A549 (cell line): ENCODE results near the gene PTPRG. TPM values are rescaled to one million over a fixed set of nuclear protein-coding genes. Genes with fewer than 3 reads are reported as not detected.

Experiments used
- ATAC-seq, 2 experiments: fragments of 200-7000 bp in 1 of 2; fragments of >200 bp in 1 of 2; cut with Nextera tagmentation in 1 of 2; cut with Tn5 transposase in 1 of 2; 3 replicates each; pipeline versions ENCODE4 v1.8.0 to v1.9.1; 2018 to 2020; ENCODE audit warnings: mild to moderate bottlenecking in 1 of 2, moderate library complexity in 1 of 2
- CTCF ChIA-PET: fragments of 300-600 bp; sonication (Branson Sonifier 250); formaldehyde crosslinking; extraction: SDS; loops from one replicate; lab custom pipeline; 2021; ENCODE audit warnings: antibody characterized with exemption, inconsistent platforms; lab: Yijun Ruan, JAX
- POLR2A ChIA-PET: fragments of 350-600 bp; formaldehyde crosslinking; extraction: SDS; loops from one replicate; lab custom pipeline; 2021; ENCODE audit warnings: antibody characterized with exemption, inconsistent platforms; lab: Yijun Ruan, JAX
- DNase-seq, 2 experiments: peaks; one replicate each; pipeline versions ENCODE4 v3.0.0 to v3.0.0-alpha.2; 2011 to 2016; ENCODE audit warnings: low read depth in 1 of 2, low spot score in 1 of 2
- FAIRE-seq: peaks from 2 replicates; lab custom pipeline; 2011; peaks lifted over from hg19 to GRCh38; lab: Jason Lieb, UNC
- H3K27ac ChIP-seq, 2 experiments: fragments of >200 bp; sonication (Bioruptor Twin); formaldehyde crosslinking; 3 replicates each; pipeline ENCODE4 v1.5.1; 2016 to 2017
- H3K4me1 ChIP-seq: fragments of >200 bp; sonication (Bioruptor Twin); formaldehyde crosslinking; 3 replicates; pipeline ENCODE4 v1.6.1; 2016
- H3K4me2 ChIP-seq: fragments of >200 bp; sonication (Bioruptor Twin); formaldehyde crosslinking; 3 replicates; pipeline ENCODE4 v1.6.1; 2016
- H3K4me3 ChIP-seq: fragments of >200 bp; sonication (Bioruptor Twin); formaldehyde crosslinking; 3 replicates; pipeline ENCODE4 v1.5.1; 2016
- H3K9me3 ChIP-seq: fragments of >200 bp; sonication (Bioruptor Twin); formaldehyde crosslinking; 3 replicates; pipeline ENCODE4 v1.6.1; 2016
- ATOH8 ChIP-seq: fragments of 250-450 bp; sonication (Bioruptor Pico); IDR thresholded peaks from 2 replicates; pipeline ENCODE4 v1.5.0; 2020; ENCODE audit warnings: low read depth, mild to moderate bottlenecking, moderate library complexity
- BCL3 ChIP-seq: fragments of >200 bp; sonication (Bioruptor Twin); formaldehyde crosslinking; IDR thresholded peaks from 3 replicates; pipeline ENCODE4 v1.6.1; 2016
- BHLHE40 ChIP-seq: IDR thresholded peaks from 2 replicates; pipeline ENCODE4 v1.6.1; 2012; ENCODE audit warnings: low read depth, low read length, inconsistent platforms
- CBX2 ChIP-seq: fragments of 200-600 bp; sonication (generic); IDR thresholded peaks from 2 replicates; pipeline ENCODE4 v1.6.1; 2016; ENCODE audit warnings: low read depth, mild to moderate bottlenecking, borderline replicate concordance
- CHD2 ChIP-seq: fragments of 150-350 bp; IDR thresholded peaks from 2 replicates; pipeline ENCODE4 v1.6.1; 2014; ENCODE audit warnings: low read length; ENCODE audit not compliant: partially characterized antibody
- E2F6 ChIP-seq: IDR thresholded peaks from 2 replicates; pipeline ENCODE4 v1.6.1; 2012; ENCODE audit warnings: low read depth, borderline replicate concordance
- EHF ChIP-seq: fragments of 250-450 bp; sonication (Bioruptor Pico); IDR thresholded peaks from 2 replicates; pipeline ENCODE4 v1.5.0; 2020; ENCODE audit warnings: mild to moderate bottlenecking
- FOXS1 ChIP-seq: fragments of 250-450 bp; sonication (Bioruptor Pico); IDR thresholded peaks from 2 replicates; pipeline ENCODE4 v1.5.0; 2020; ENCODE audit warnings: mild to moderate bottlenecking, moderate library complexity
- HDAC2 ChIP-seq: fragments of 200-600 bp; sonication (generic); IDR thresholded peaks from 2 replicates; pipeline ENCODE4 v1.6.1; 2016
- HES2 ChIP-seq: fragments of >200 bp; sonication (Bioruptor Twin); formaldehyde crosslinking; IDR thresholded peaks from 2 replicates; pipeline ENCODE4 v1.6.1; 2016
- HEYL ChIP-seq: fragments of 250-450 bp; sonication (Bioruptor Pico); IDR thresholded peaks from 2 replicates; pipeline ENCODE4 v1.8.0; 2021; ENCODE audit warnings: mild to moderate bottlenecking, moderate library complexity
- HMGXB4 ChIP-seq: fragments of 250-450 bp; sonication (Bioruptor Pico); IDR thresholded peaks from 2 replicates; pipeline ENCODE4 v1.5.0; 2021; ENCODE audit warnings: mild to moderate bottlenecking, moderate library complexity, borderline replicate concordance
- JUN ChIP-seq, 2 experiments: fragments of >200 bp; sonication (Bioruptor Twin); formaldehyde crosslinking; IDR thresholded peaks; 2 replicates in 1 of 2; 3 replicates in 1 of 2; pipeline ENCODE4 v1.6.1; 2016 to 2017
- MAFK ChIP-seq: fragments of 450-650 bp; IDR thresholded peaks from 2 replicates; pipeline ENCODE4 v1.6.1; 2014; ENCODE audit not compliant: partially characterized antibody
- MAX ChIP-seq: IDR thresholded peaks from 2 replicates; pipeline ENCODE4 v1.6.1; 2012
- MYC ChIP-seq: IDR thresholded peaks from 2 replicates; pipeline ENCODE4 v1.6.1; 2012; ENCODE audit warnings: mild to moderate bottlenecking, inconsistent platforms, low read length, improper control_type of control experiment, borderline replicate concordance
- NR3C1 ChIP-seq: fragments of >200 bp; sonication (Bioruptor Twin); formaldehyde crosslinking; IDR thresholded peaks from 3 replicates; pipeline ENCODE4 v1.6.1; 2017
- PBX3 ChIP-seq: IDR thresholded peaks from 2 replicates; pipeline ENCODE4 v1.6.1; 2012
- POLR2A ChIP-seq: IDR thresholded peaks from 2 replicates; pipeline ENCODE4 v1.6.1; 2012; ENCODE audit warnings: mild to moderate bottlenecking, low read length
- POLR2AphosphoS2 ChIP-seq: conservative IDR thresholded peaks from 2 replicates; pipeline ENCODE4 v1.6.1; 2012; ENCODE audit warnings: low read length, improper control_type of control experiment, inconsistent platforms
- RARB ChIP-seq: fragments of 250-450 bp; sonication (Bioruptor Pico); IDR thresholded peaks from 2 replicates; pipeline ENCODE4 v1.8.0; 2021; ENCODE audit warnings: mild to moderate bottlenecking, moderate library complexity
- RNF2 ChIP-seq: fragments of 200-600 bp; sonication (generic); IDR thresholded peaks from 2 replicates; pipeline ENCODE4 v1.6.1; 2016; ENCODE audit warnings: low read depth, mild to moderate bottlenecking, antibody characterized with exemption, moderate library complexity, borderline replicate concordance
- SMC3 ChIP-seq: fragments of >200 bp; sonication (Bioruptor Twin); formaldehyde crosslinking; IDR thresholded peaks from 3 replicates; pipeline ENCODE4 v1.6.1; 2018; ENCODE audit warnings: inconsistent platforms
- TFCP2L1 ChIP-seq: fragments of 250-450 bp; sonication (Bioruptor Pico); IDR thresholded peaks from 2 replicates; pipeline ENCODE4 v1.5.0; 2021; ENCODE audit warnings: mild to moderate bottlenecking
- ZC3H11A ChIP-seq: fragments of 450-650 bp; IDR thresholded peaks from 2 replicates; pipeline ENCODE4 v1.6.1; 2014; ENCODE audit warnings: antibody characterized with exemption, mild to moderate bottlenecking
- WGBS: methylation state at CpG from one replicate; pipeline ENCODE4 v1.1.6; 2017; ENCODE audit errors: missing lambda C conversion rate; 5-methylcytosine and 5-hydroxymethylcytosine counted together
- polyA plus RNA-seq, 4 experiments: library from polyadenylated mRNA; depleted of rRNA in 3 of 4; stranded (reverse); fragments of >200 nt; fragmentation: RNase III in 1 of 4; extraction: RNeasy Plus Mini Kit Qiagen cat#74134 plus additional on column Dnase treatment in 1 of 4; gene quantifications; 2 replicates in 3 of 4; 3 replicates in 1 of 4; pipeline ENCODE4 v1.2.3, GENCODE V29; 2011 to 2017

The PTPRG gene
- polyA plus RNA-seq, 2 of the 4 experiments (the other 2 are of a cell fraction): 4.5 to 4.8 TPM

- TF ChIP-seq HDAC2: no peak
These were observed 6.8 kb downstream of the PTPRG start (continued) for GRCh38 chr3:61568127-61568526.

- no peaks in the 10 kb centered on the region for H3K4me1 ChIP-seq
- CTCF ChIA-PET: no interaction called here
These were observed 8.6 kb downstream of the PTPRG start for GRCh38 chr3:61569856-61570580.

GRCh38 chr3:61570813-61571212, 9.4 kb downstream of the PTPRG start:
- ATAC-seq: no peak
- POLR2A ChIA-PET: no interaction called here

More at GRCh38 chr3:61569856-61570580, 8.6 kb downstream of the PTPRG start:
- no peak for FAIRE-seq
- 50% methylated on average over 2 of the region's 2 CpGs for WGBS
- H3K27ac ChIP-seq: no peak overlapping the region
- TF ChIP-seq MYC: no peak
- no peak for TF ChIP-seq HEYL (CRISPR knock-in tag)
- TF ChIP-seq RARB: no peak
- TF ChIP-seq E2F6: no peak
- no peak for TF ChIP-seq BHLHE40
- no peak for TF ChIP-seq MAX
- TF ChIP-seq ZC3H11A: no peak
- TF ChIP-seq HES2: no peak
- TF ChIP-seq CBX2: no peak
- no peak for TF ChIP-seq EHF (CRISPR knock-in tag)
- TF ChIP-seq JUN (IDR thresholded peaks at IDR 0.05): no peak
- TF ChIP-seq POLR2A: no peak
- no peak for TF ChIP-seq SMC3
- no peak for TF ChIP-seq CHD2
- TF ChIP-seq ATOH8 (CRISPR knock-in tag): no peak
- H3K4me2 ChIP-seq: no peak overlapping the region
- no peaks in the 10 kb centered on the region for H3K9me3 ChIP-seq
- no peak for DNase-seq
- no peak overlapping the region for H3K4me3 ChIP-seq
- POLR2A ChIA-PET: no interaction called here
- ATAC-seq: no peak

More at GRCh38 chr3:61570813-61571212, 9.4 kb downstream of the PTPRG start:
- CTCF ChIA-PET: no interaction called here
- H3K4me2 ChIP-seq: no peak overlapping the region
- H3K27ac ChIP-seq: no peak overlapping the region
- DNase-seq: no peak
- 71% methylated on average over 5 of the region's 5 CpGs for WGBS
- TF ChIP-seq BCL3 (no peak), RNF2 (no peak), POLR2AphosphoS2 (no peak), POLR2A (no peak), HMGXB4 (CRISPR knock-in tag) (no peak), PBX3 (no peak), FOXS1 (no peak), ZC3H11A (no peak), TFCP2L1 (CRISPR knock-in tag) (no peak), NR3C1 (no peak), MAFK (no peak)
- H3K9me3 ChIP-seq: no peaks in the 10 kb centered on the region
- H3K4me1 ChIP-seq: no peaks in the 10 kb centered on the region
- no peak overlapping the region for H3K4me3 ChIP-seq
- FAIRE-seq: no peak
